SK-N-SH treated with all-trans-retinoic acid at 6 μM for 48 hours (cell line): ENCODE results near the gene YBX1.

Source experiments
- ATAC-seq: fragments of 200-7000 bp; cut with Tn5 transposase; 3 replicates; pipeline ENCODE4 v1.9.1; 2020; ENCODE audit warnings: mild to moderate bottlenecking, moderate library complexity
- BACH2 ChIP-seq: fragments of 250-450 bp; sonication (Bioruptor Pico); IDR thresholded peaks from 2 replicates; pipeline ENCODE4 v1.9.0; 2021; ENCODE audit warnings: mild to moderate bottlenecking, borderline replicate concordance
- CSDC2 ChIP-seq: fragments of 250-450 bp; sonication (Bioruptor Pico); IDR thresholded peaks from 2 replicates; pipeline ENCODE4 v1.5.0; 2020; ENCODE audit warnings: mild to moderate bottlenecking, moderate library complexity
- ESRRG ChIP-seq: fragments of 250-450 bp; sonication (Bioruptor Pico); IDR thresholded peaks from 2 replicates; pipeline ENCODE4 v1.6.1; 2021; ENCODE audit warnings: mild to moderate bottlenecking
- GLIS3 ChIP-seq: fragments of 250-450 bp; sonication (Bioruptor Pico); IDR thresholded peaks from 2 replicates; pipeline ENCODE4 v1.5.0; 2020; ENCODE audit warnings: mild to moderate bottlenecking, moderate library complexity
- ISL1 ChIP-seq: fragments of 250-450 bp; sonication (Bioruptor Pico); IDR thresholded peaks from 2 replicates; pipeline ENCODE4 v2.1.2; 2022; ENCODE audit warnings: mild to moderate bottlenecking, moderate library complexity
- PPARA ChIP-seq: fragments of 250-450 bp; sonication (Bioruptor Pico); IDR thresholded peaks from 2 replicates; pipeline ENCODE4 v1.5.0; 2020; ENCODE audit warnings: mild to moderate bottlenecking, borderline replicate concordance
- RARB ChIP-seq: fragments of 250-450 bp; sonication (Bioruptor Pico); IDR thresholded peaks from 2 replicates; pipeline ENCODE4 v1.8.0; 2021; ENCODE audit warnings: mild to moderate bottlenecking, moderate library complexity
- SNAI2 ChIP-seq: fragments of 250-450 bp; sonication (Bioruptor Pico); IDR thresholded peaks from 2 replicates; pipeline ENCODE4 v1.5.0; 2020; ENCODE audit warnings: mild to moderate bottlenecking, moderate library complexity
- TCF4 ChIP-seq: fragments of 250-450 bp; sonication (Bioruptor Pico); IDR thresholded peaks from 2 replicates; pipeline ENCODE4 v1.8.0; 2021; ENCODE audit warnings: mild to moderate bottlenecking, moderate library complexity, borderline replicate concordance
- TOX ChIP-seq: fragments of 250-450 bp; sonication (Bioruptor Pico); IDR thresholded peaks from 2 replicates; pipeline ENCODE4 v1.8.0; 2021; ENCODE audit warnings: mild to moderate bottlenecking, moderate library complexity, borderline replicate concordance
- ZFP3 ChIP-seq: fragments of 250-450 bp; sonication (Bioruptor Pico); IDR thresholded peaks from 2 replicates; pipeline ENCODE4 v1.5.0; 2020; ENCODE audit warnings: mild to moderate bottlenecking, moderate library complexity
- ZFP30 ChIP-seq: fragments of 450-650 bp; formaldehyde crosslinking; IDR thresholded peaks from 2 replicates; pipeline ENCODE4 v1.5.0; 2022; ENCODE audit warnings: mild to moderate bottlenecking, moderate library complexity
- ZNF565 ChIP-seq: fragments of 450-650 bp; formaldehyde crosslinking; conservative IDR thresholded peaks from 2 replicates; pipeline ENCODE4 v1.5.0; 2020; ENCODE audit warnings: low read depth, mild to moderate bottlenecking, moderate library complexity
- ZNF70 ChIP-seq: fragments of 450-650 bp; formaldehyde crosslinking; IDR thresholded peaks from 2 replicates; pipeline ENCODE4 v1.5.0; 2020; ENCODE audit warnings: mild to moderate bottlenecking, moderate library complexity
- ZNF8 ChIP-seq: fragments of 450-650 bp; formaldehyde crosslinking; IDR thresholded peaks from 2 replicates; pipeline ENCODE4 v1.5.0; 2020; ENCODE audit warnings: mild to moderate bottlenecking, moderate library complexity
- TF ChIP-seq, protein P1 (sequence below): fragments of 250-450 bp; sonication (Bioruptor Pico); IDR thresholded peaks from 2 replicates; pipeline ENCODE4 v1.8.0; 2021; ENCODE audit warnings: low read depth, mild to moderate bottlenecking, moderate library complexity, borderline replicate concordance
- TF ChIP-seq, protein P2 (sequence below): fragments of 250-450 bp; sonication (Bioruptor Pico); IDR thresholded peaks from 2 replicates; pipeline ENCODE4 v1.8.0; 2020; ENCODE audit warnings: mild to moderate bottlenecking, moderate library complexity, borderline replicate concordance
- TF ChIP-seq, protein P3 (sequence below): fragments of 250-450 bp; sonication (Bioruptor Pico); IDR thresholded peaks from 2 replicates; pipeline ENCODE4 v1.5.0; 2020; ENCODE audit warnings: mild to moderate bottlenecking, moderate library complexity
- TF ChIP-seq, protein P4 (sequence below): fragments of 250-450 bp; sonication (Bioruptor Pico); IDR thresholded peaks from 2 replicates; pipeline ENCODE4 v1.5.1; 2021; ENCODE audit warnings: mild to moderate bottlenecking, moderate library complexity
- TF ChIP-seq, protein P5 (sequence below): fragments of 250-450 bp; sonication (Bioruptor Pico); IDR thresholded peaks from 2 replicates; pipeline ENCODE4 v1.5.1; 2020; ENCODE audit warnings: low read depth, mild to moderate bottlenecking, moderate library complexity

Gene YBX1

DNA sequence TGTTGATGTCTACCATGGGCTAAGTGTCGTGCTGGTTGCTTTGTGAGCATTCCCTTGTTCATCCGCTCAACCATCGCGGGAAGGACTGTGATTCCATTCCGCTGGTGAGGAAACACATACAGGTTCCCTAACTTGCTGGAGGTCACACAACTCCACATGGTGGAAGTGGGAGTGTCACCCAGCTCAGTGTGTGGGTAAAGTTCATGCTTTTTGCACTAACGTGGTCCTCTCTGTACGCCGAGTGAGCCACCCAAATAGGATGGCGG is 61.9 kb downstream of the YBX1 start (continued):
- TF ChIP-seq, protein P1, sequence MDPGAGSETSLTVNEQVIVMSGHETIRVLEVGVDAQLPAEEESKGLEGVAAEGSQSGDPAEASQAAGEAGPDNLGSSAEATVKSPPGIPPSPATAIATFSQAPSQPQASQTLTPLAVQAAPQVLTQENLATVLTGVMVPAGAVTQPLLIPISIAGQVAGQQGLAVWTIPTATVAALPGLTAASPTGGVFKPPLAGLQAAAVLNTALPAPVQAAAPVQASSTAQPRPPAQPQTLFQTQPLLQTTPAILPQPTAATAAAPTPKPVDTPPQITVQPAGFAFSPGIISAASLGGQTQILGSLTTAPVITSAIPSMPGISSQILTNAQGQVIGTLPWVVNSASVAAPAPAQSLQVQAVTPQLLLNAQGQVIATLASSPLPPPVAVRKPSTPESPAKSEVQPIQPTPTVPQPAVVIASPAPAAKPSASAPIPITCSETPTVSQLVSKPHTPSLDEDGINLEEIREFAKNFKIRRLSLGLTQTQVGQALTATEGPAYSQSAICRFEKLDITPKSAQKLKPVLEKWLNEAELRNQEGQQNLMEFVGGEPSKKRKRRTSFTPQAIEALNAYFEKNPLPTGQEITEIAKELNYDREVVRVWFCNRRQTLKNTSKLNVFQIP (CRISPR knock-in tag) = no peak
- TF ChIP-seq TCF4 (CRISPR knock-in tag) = no peak
- TF ChIP-seq CSDC2 (CRISPR knock-in tag) = no peak
- no peak for TF ChIP-seq ZNF70
- no peak for TF ChIP-seq ESRRG
- TF ChIP-seq BACH2 = no peak
- TF ChIP-seq PPARA (CRISPR knock-in tag) = no peak
- TF ChIP-seq ZFP3 (CRISPR knock-in tag) = no peak
- TF ChIP-seq, protein P2, sequence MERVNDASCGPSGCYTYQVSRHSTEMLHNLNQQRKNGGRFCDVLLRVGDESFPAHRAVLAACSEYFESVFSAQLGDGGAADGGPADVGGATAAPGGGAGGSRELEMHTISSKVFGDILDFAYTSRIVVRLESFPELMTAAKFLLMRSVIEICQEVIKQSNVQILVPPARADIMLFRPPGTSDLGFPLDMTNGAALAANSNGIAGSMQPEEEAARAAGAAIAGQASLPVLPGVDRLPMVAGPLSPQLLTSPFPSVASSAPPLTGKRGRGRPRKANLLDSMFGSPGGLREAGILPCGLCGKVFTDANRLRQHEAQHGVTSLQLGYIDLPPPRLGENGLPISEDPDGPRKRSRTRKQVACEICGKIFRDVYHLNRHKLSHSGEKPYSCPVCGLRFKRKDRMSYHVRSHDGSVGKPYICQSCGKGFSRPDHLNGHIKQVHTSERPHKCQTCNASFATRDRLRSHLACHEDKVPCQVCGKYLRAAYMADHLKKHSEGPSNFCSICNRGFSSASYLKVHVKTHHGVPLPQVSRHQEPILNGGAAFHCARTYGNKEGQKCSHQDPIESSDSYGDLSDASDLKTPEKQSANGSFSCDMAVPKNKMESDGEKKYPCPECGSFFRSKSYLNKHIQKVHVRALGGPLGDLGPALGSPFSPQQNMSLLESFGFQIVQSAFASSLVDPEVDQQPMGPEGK (CRISPR knock-in tag) = no peak
- no peak for TF ChIP-seq ZFP30 (CRISPR knock-in tag)

DNA sequence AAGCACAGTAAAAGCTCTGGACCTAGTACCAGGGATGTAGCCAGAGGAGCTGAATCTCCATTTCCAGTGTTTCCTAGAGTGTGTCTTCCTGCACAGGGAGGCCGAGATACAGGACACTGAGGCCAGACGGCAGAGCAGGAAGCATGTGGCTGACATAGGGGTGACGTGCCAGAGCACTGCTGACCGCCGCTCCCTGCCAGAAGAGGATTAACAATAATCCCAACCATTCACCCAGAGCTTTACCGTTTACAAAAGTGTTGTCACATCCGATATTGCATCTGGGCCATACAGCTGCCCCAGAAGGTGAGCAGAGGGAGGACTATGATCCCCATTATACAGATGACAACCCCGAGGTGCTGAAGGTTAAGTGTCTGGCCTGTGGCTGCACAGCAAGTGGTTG is 63.6 kb downstream of the YBX1 start:
- no peak for ATAC-seq
- TF ChIP-seq ESRRG = no peak
- no peak for TF ChIP-seq ZNF565
- no peak for TF ChIP-seq TOX (CRISPR knock-in tag)
- no peak for TF ChIP-seq CSDC2 (CRISPR knock-in tag)
- no peak for TF ChIP-seq BACH2
- no peak for TF ChIP-seq ZFP30 (CRISPR knock-in tag)
- TF ChIP-seq ZNF70 = no peak
- no peak for TF ChIP-seq GLIS3 (CRISPR knock-in tag)
- TF ChIP-seq, protein P3, sequence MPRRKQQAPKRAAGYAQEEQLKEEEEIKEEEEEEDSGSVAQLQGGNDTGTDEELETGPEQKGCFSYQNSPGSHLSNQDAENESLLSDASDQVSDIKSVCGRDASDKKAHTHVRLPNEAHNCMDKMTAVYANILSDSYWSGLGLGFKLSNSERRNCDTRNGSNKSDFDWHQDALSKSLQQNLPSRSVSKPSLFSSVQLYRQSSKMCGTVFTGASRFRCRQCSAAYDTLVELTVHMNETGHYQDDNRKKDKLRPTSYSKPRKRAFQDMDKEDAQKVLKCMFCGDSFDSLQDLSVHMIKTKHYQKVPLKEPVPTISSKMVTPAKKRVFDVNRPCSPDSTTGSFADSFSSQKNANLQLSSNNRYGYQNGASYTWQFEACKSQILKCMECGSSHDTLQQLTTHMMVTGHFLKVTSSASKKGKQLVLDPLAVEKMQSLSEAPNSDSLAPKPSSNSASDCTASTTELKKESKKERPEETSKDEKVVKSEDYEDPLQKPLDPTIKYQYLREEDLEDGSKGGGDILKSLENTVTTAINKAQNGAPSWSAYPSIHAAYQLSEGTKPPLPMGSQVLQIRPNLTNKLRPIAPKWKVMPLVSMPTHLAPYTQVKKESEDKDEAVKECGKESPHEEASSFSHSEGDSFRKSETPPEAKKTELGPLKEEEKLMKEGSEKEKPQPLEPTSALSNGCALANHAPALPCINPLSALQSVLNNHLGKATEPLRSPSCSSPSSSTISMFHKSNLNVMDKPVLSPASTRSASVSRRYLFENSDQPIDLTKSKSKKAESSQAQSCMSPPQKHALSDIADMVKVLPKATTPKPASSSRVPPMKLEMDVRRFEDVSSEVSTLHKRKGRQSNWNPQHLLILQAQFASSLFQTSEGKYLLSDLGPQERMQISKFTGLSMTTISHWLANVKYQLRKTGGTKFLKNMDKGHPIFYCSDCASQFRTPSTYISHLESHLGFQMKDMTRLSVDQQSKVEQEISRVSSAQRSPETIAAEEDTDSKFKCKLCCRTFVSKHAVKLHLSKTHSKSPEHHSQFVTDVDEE (CRISPR knock-in tag) = no peak
- TF ChIP-seq, protein P4, sequence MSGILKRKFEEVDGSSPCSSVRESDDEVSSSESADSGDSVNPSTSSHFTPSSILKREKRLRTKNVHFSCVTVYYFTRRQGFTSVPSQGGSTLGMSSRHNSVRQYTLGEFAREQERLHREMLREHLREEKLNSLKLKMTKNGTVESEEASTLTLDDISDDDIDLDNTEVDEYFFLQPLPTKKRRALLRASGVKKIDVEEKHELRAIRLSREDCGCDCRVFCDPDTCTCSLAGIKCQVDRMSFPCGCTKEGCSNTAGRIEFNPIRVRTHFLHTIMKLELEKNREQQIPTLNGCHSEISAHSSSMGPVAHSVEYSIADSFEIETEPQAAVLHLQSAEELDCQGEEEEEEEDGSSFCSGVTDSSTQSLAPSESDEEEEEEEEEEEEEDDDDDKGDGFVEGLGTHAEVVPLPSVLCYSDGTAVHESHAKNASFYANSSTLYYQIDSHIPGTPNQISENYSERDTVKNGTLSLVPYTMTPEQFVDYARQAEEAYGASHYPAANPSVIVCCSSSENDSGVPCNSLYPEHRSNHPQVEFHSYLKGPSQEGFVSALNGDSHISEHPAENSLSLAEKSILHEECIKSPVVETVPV (CRISPR knock-in tag) = no peak
- TF ChIP-seq ISL1 = no peak
- no peak for TF ChIP-seq SNAI2 (CRISPR knock-in tag)
- no peak for TF ChIP-seq TCF4 (CRISPR knock-in tag)
- TF ChIP-seq PPARA (CRISPR knock-in tag) = no peak
- TF ChIP-seq, protein P2 (CRISPR knock-in tag) = no peak
- TF ChIP-seq, protein P5, sequence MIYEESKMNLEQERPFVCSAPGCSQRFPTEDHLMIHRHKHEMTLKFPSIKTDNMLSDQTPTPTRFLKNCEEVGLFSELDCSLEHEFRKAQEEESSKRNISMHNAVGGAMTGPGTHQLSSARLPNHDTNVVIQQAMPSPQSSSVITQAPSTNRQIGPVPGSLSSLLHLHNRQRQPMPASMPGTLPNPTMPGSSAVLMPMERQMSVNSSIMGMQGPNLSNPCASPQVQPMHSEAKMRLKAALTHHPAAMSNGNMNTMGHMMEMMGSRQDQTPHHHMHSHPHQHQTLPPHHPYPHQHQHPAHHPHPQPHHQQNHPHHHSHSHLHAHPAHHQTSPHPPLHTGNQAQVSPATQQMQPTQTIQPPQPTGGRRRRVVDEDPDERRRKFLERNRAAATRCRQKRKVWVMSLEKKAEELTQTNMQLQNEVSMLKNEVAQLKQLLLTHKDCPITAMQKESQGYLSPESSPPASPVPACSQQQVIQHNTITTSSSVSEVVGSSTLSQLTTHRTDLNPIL = no peak
- no peak for TF ChIP-seq RARB
- no peak for TF ChIP-seq ZNF8 (CRISPR knock-in tag)
- TF ChIP-seq, protein P1 (CRISPR knock-in tag) = no peak
- no peak for TF ChIP-seq ZFP3 (CRISPR knock-in tag)
